Measurements from ENCODE around the gene FERD3L.

FERD3L gene

GRCh38 chr7:19177269-19177668, 32.0 kb upstream of the FERD3L start:
- H4K20me1 ChIP-seq (ENCODE audit: insufficient read depth, low read length): no peaks in the 10 kb centered on the region
- no peaks in the 10 kb centered on the region for H3K9me3 ChIP-seq (replicated peaks; ENCODE audit: insufficient read depth, low read length)
- no peak overlapping the region for H3K27ac ChIP-seq (ENCODE audit: low read length)
- H3K79me2 ChIP-seq (ENCODE audit: low read length): no peaks in the 10 kb centered on the region
- H3K4me3 ChIP-seq (ENCODE audit: low read length): no peak overlapping the region
- H2AFZ ChIP-seq (ENCODE audit: low read length): no peak overlapping the region
- H3K9ac ChIP-seq (ENCODE audit: low read length): no peak overlapping the region
- no peak overlapping the region for H3K4me2 ChIP-seq (ENCODE audit: low read depth, low read length)
- no peaks in the 10 kb centered on the region for H3K36me3 ChIP-seq (replicated peaks; ENCODE audit: insufficient read depth, low read length)
- no peak for DNase-seq
- H3K27me3 ChIP-seq (replicated peaks; ENCODE audit: insufficient read depth, low read length): no peaks in the 10 kb centered on the region
- no peak for TF ChIP-seq CTCF (IDR thresholded peaks at IDR 0.05; ENCODE audit: low read length)
- TF ChIP-seq EZH2 (optimal IDR thresholded peaks at IDR 0.05; ENCODE audit: low read depth, low read length): no peak
- TF ChIP-seq EZH2phosphoT487 (IDR thresholded peaks at IDR 0.05; ENCODE audit: low read length): no peak
- H3F3A ChIP-seq (ENCODE audit: insufficient read depth, low read length): no peaks in the 10 kb centered on the region
- no peaks in the 10 kb centered on the region for H3K9me2 ChIP-seq (replicated peaks; ENCODE audit: insufficient read depth, low read length)
- no peaks in the 10 kb centered on the region for H3K4me1 ChIP-seq (ENCODE audit: low read length)

GRCh38 chr7:19175241-19175640, 30.0 kb upstream of the FERD3L start:
- Histone ChIP-seq H3K79me2 (ENCODE audit: low read length) (no peaks in the 10 kb centered on the region), H3K9me2 (replicated peaks; ENCODE audit: insufficient read depth, low read length) (no peaks in the 10 kb centered on the region), H3F3A (ENCODE audit: insufficient read depth, low read length) (no peaks in the 10 kb centered on the region), H3K36me3 (replicated peaks; ENCODE audit: insufficient read depth, low read length) (no peaks in the 10 kb centered on the region), H2AFZ (ENCODE audit: low read length) (no peak overlapping the region), H3K9me3 (replicated peaks; ENCODE audit: insufficient read depth, low read length) (no peaks in the 10 kb centered on the region), H3K27ac (ENCODE audit: low read length) (no peak overlapping the region), H3K4me2 (ENCODE audit: low read depth, low read length) (no peak overlapping the region), H4K20me1 (ENCODE audit: insufficient read depth, low read length) (no peaks in the 10 kb centered on the region), H3K9ac (ENCODE audit: low read length) (no peak overlapping the region), H3K4me3 (ENCODE audit: low read length) (no peak overlapping the region), H3K27me3 (replicated peaks; ENCODE audit: insufficient read depth, low read length) (no peaks in the 10 kb centered on the region), H3K4me1 (ENCODE audit: low read length) (no peaks in the 10 kb centered on the region)
- TF ChIP-seq EZH2phosphoT487 (IDR thresholded peaks at IDR 0.05; ENCODE audit: low read length) (no peak), CTCF (IDR thresholded peaks at IDR 0.05; ENCODE audit: low read length) (no peak), EZH2 (optimal IDR thresholded peaks at IDR 0.05; ENCODE audit: low read depth, low read length) (no peak)
- DNase-seq: no peak

GRCh38 chr7:19161671-19162070, 16.4 kb upstream of the FERD3L start:
- Histone ChIP-seq H3K27me3 (replicated peaks; ENCODE audit: insufficient read depth, low read length) (no peaks in the 10 kb centered on the region), H2AFZ (ENCODE audit: low read length) (no peak overlapping the region), H3K9ac (ENCODE audit: low read length) (no peak overlapping the region), H3K36me3 (replicated peaks; ENCODE audit: insufficient read depth, low read length) (no peaks in the 10 kb centered on the region), H3K9me3 (replicated peaks; ENCODE audit: insufficient read depth, low read length) (no peaks in the 10 kb centered on the region), H4K20me1 (ENCODE audit: insufficient read depth, low read length) (no peaks in the 10 kb centered on the region), H3K4me2 (ENCODE audit: low read depth, low read length) (no peak overlapping the region), H3K4me1 (ENCODE audit: low read length) (no peaks in the 10 kb centered on the region), H3K79me2 (ENCODE audit: low read length) (no peaks in the 10 kb centered on the region), H3K4me3 (ENCODE audit: low read length) (no peak overlapping the region), H3K27ac (ENCODE audit: low read length) (no peak overlapping the region), H3K9me2 (replicated peaks; ENCODE audit: insufficient read depth, low read length) (no peaks in the 10 kb centered on the region), H3F3A (ENCODE audit: insufficient read depth, low read length) (no peaks in the 10 kb centered on the region)
- no peak for TF ChIP-seq EZH2 (optimal IDR thresholded peaks at IDR 0.05; ENCODE audit: low read depth, low read length)
- TF ChIP-seq CTCF (IDR thresholded peaks at IDR 0.05; ENCODE audit: low read length): no peak
- TF ChIP-seq EZH2phosphoT487 (IDR thresholded peaks at IDR 0.05; ENCODE audit: low read length): no peak
- DNase-seq: no peak
